IMR-90 (cell line): ENCODE results near the gene PRKCA.

Experiments
- CEBPB ChIP-seq: IDR thresholded peaks from 2 replicates; pipeline ENCODE4 v1.6.1; 2012; ENCODE audit warnings: low read depth, low read length, improper control_type of control experiment
- MAZ ChIP-seq: IDR thresholded peaks from 2 replicates; pipeline ENCODE4 v1.6.1; 2012; ENCODE audit warnings: low read depth, mild to moderate bottlenecking, low read length, improper control_type of control experiment, moderate library complexity, borderline replicate concordance
- POLR2A ChIP-seq: IDR thresholded peaks from 2 replicates; pipeline ENCODE4 v1.6.1; 2012; ENCODE audit warnings: mild to moderate bottlenecking, low read depth, low read length
- RAD21 ChIP-seq: IDR thresholded peaks from 2 replicates; pipeline ENCODE4 v1.6.1; 2012; ENCODE audit warnings: low read length, improper control_type of control experiment
- RCOR1 ChIP-seq: IDR thresholded peaks from 2 replicates; pipeline ENCODE4 v1.6.1; 2012; ENCODE audit warnings: mild to moderate bottlenecking, low read length, improper control_type of control experiment; ENCODE audit not compliant: insufficient replicate concordance
- RFX5 ChIP-seq: IDR thresholded peaks from 2 replicates; pipeline ENCODE4 v1.8.0; 2012; ENCODE audit warnings: low read depth, mild to moderate bottlenecking, low read length, moderate library complexity
- SMC3 ChIP-seq: fragments of 150-350 bp; IDR thresholded peaks from 2 replicates; pipeline ENCODE4 v1.6.1; 2016; ENCODE audit warnings: low read depth, mild to moderate bottlenecking, antibody characterized with exemption, low read length, moderate library complexity
- TF ChIP-seq, protein P1 (sequence below): conservative IDR thresholded peaks from 2 replicates; pipeline ENCODE4 v1.5.1; 2012; ENCODE audit warnings: mild to moderate bottlenecking, low read depth, low read length, improper control_type of control experiment
- TF ChIP-seq, protein P2 (sequence below): fragments of 150-350 bp; IDR thresholded peaks from 2 replicates; pipeline ENCODE4 v1.6.1; 2016; ENCODE audit warnings: low read depth, mild to moderate bottlenecking, low read length, moderate library complexity, borderline replicate concordance
- TF ChIP-seq, protein P3 (sequence below): fragments of 150-350 bp; IDR thresholded peaks from 2 replicates; pipeline ENCODE4 v1.6.1; 2017; ENCODE audit warnings: mild to moderate bottlenecking, antibody characterized with exemption, low read length, low read depth

DNA sequence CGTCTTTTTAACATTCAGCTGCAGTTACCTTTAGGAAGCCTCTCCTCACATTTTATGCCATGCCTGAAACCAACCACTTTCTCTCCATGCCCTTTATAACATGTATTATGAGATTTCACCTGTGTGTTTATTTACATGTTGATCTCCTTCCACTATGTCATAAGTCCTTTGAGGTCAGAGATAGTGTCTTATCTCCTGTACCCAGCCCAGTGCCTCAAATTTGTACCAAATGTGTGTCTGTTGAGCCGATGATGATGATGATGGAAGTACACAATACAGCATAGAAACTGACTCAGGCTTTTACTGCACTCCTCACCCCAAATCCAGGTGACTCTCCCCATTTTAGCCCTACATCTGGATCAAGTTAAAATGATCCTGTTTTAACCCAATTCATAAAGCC is 353.0 kb downstream of the PRKCA start:
- TF ChIP-seq, protein P1, sequence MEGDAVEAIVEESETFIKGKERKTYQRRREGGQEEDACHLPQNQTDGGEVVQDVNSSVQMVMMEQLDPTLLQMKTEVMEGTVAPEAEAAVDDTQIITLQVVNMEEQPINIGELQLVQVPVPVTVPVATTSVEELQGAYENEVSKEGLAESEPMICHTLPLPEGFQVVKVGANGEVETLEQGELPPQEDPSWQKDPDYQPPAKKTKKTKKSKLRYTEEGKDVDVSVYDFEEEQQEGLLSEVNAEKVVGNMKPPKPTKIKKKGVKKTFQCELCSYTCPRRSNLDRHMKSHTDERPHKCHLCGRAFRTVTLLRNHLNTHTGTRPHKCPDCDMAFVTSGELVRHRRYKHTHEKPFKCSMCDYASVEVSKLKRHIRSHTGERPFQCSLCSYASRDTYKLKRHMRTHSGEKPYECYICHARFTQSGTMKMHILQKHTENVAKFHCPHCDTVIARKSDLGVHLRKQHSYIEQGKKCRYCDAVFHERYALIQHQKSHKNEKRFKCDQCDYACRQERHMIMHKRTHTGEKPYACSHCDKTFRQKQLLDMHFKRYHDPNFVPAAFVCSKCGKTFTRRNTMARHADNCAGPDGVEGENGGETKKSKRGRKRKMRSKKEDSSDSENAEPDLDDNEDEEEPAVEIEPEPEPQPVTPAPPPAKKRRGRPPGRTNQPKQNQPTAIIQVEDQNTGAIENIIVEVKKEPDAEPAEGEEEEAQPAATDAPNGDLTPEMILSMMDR: no peak
- TF ChIP-seq POLR2A (no peak), RCOR1 (no peak), RAD21 (no peak), CEBPB (no peak), RFX5 (no peak), MAZ (no peak), SMC3 (no peak)
- TF ChIP-seq, protein P2, sequence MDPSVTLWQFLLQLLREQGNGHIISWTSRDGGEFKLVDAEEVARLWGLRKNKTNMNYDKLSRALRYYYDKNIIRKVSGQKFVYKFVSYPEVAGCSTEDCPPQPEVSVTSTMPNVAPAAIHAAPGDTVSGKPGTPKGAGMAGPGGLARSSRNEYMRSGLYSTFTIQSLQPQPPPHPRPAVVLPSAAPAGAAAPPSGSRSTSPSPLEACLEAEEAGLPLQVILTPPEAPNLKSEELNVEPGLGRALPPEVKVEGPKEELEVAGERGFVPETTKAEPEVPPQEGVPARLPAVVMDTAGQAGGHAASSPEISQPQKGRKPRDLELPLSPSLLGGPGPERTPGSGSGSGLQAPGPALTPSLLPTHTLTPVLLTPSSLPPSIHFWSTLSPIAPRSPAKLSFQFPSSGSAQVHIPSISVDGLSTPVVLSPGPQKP: no peak
- TF ChIP-seq, protein P3, sequence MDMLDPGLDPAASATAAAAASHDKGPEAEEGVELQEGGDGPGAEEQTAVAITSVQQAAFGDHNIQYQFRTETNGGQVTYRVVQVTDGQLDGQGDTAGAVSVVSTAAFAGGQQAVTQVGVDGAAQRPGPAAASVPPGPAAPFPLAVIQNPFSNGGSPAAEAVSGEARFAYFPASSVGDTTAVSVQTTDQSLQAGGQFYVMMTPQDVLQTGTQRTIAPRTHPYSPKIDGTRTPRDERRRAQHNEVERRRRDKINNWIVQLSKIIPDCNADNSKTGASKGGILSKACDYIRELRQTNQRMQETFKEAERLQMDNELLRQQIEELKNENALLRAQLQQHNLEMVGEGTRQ: no peak
